Keratinocyte (primary cell): ENCODE measurements around the gene FABP1. TPM values are rescaled to one million over a fixed set of nuclear protein-coding genes. Genes with fewer than 3 reads are reported as not detected.

Experiments used
- DNase-seq: peaks from one replicate; pipeline ENCODE4 v3.0.0-alpha.2; 2011; ENCODE audit warnings: low read depth, missing footprints, low spot score
- FAIRE-seq: peaks from 2 replicates; lab custom pipeline; 2011; peaks lifted over from hg19 to GRCh38; lab: Jason Lieb, UNC
- H2AFZ ChIP-seq: 2 replicates; pipeline ENCODE4 v1.6.0; 2012; ENCODE audit warnings: low read length, control low read depth, inconsistent platforms; ENCODE audit not compliant: control insufficient read depth
- H3K27ac ChIP-seq: 2 replicates; pipeline ENCODE4 v1.5.1; 2011; ENCODE audit warnings: low read length; ENCODE audit not compliant: control insufficient read depth, insufficient read depth
- H3K27me3 ChIP-seq: 3 replicates; pipeline ENCODE4 v1.6.0; 2011; ENCODE audit warnings: low read length; ENCODE audit not compliant: control insufficient read depth, insufficient read depth; ENCODE audit errors: extremely low read depth
- H3K36me3 ChIP-seq, 2 experiments: 2 replicates in 1 of 2; 3 replicates in 1 of 2; pipeline ENCODE4 v1.5.1; 2011; ENCODE audit warnings: low read length in 2 of 2, mild to moderate bottlenecking in 1 of 2; ENCODE audit not compliant: control insufficient read depth in 2 of 2, insufficient read depth in 2 of 2; ENCODE audit errors: extremely low read depth in 1 of 2
- H3K4me1 ChIP-seq: 3 replicates; pipeline ENCODE4 v1.5.1; 2011; ENCODE audit warnings: low read length; ENCODE audit not compliant: control insufficient read depth, insufficient read depth; ENCODE audit errors: extremely low read depth
- H3K4me2 ChIP-seq: 3 replicates; pipeline ENCODE4 v1.6.0; 2011; ENCODE audit warnings: low read depth, low read length; ENCODE audit not compliant: control insufficient read depth, insufficient read depth; ENCODE audit errors: extremely low read depth
- H3K4me3 ChIP-seq, 3 experiments: fragments of 200-600 bp in 1 of 3; sonication (generic) in 1 of 3; 2 replicates in 2 of 3; 3 replicates in 1 of 3; pipeline ENCODE4 v1.5.1; 2011 to 2016; ENCODE audit warnings: low read length in 3 of 3, mild to moderate bottlenecking in 3 of 3, control low read depth in 2 of 3, inconsistent platforms in 1 of 3, low read depth in 1 of 3, mixed read lengths in 1 of 3, mixed run types in 1 of 3, moderate library complexity in 1 of 3; ENCODE audit not compliant: control insufficient read depth in 2 of 3, insufficient read depth in 2 of 3; ENCODE audit errors: extremely low read depth in 1 of 3
- H3K79me2 ChIP-seq: 2 replicates; pipeline ENCODE4 v1.6.0; 2012; ENCODE audit warnings: low read length; ENCODE audit not compliant: control insufficient read depth, insufficient read depth
- H3K9ac ChIP-seq: 3 replicates; pipeline ENCODE4 v1.6.0; 2011; ENCODE audit warnings: low read length; ENCODE audit not compliant: control insufficient read depth, insufficient read depth; ENCODE audit errors: extremely low read depth
- H3K9me1 ChIP-seq: 3 replicates; pipeline ENCODE4 v1.6.0; 2011; ENCODE audit warnings: low read length; ENCODE audit not compliant: control insufficient read depth, insufficient read depth; ENCODE audit errors: extremely low read depth
- H3K9me3 ChIP-seq: 2 replicates; pipeline ENCODE4 v1.5.1; 2012; ENCODE audit warnings: low read depth, low read length; ENCODE audit not compliant: control insufficient read depth
- H4K20me1 ChIP-seq: 3 replicates; pipeline ENCODE4 v1.6.0; 2011; ENCODE audit warnings: low read length; ENCODE audit not compliant: control insufficient read depth, insufficient read depth; ENCODE audit errors: extremely low read depth
- CTCF ChIP-seq, 3 experiments: IDR thresholded peaks in 1 of 3; conservative IDR thresholded peaks in 1 of 3; optimal IDR thresholded peaks in 1 of 3; 2 replicates in 2 of 3; 3 replicates in 1 of 3; pipeline versions ENCODE3 to v1.5.1; 2011; ENCODE audit warnings: low read length in 3 of 3, mild to moderate bottlenecking in 3 of 3, moderate library complexity in 2 of 3, control low read depth in 1 of 3, inconsistent platforms in 1 of 3; ENCODE audit not compliant: insufficient read depth in 2 of 3; ENCODE audit errors: extremely low read depth in 1 of 3
- EZH2 ChIP-seq: IDR thresholded peaks from one replicate; pipeline ENCODE4 v1.6.1; 2012; ENCODE audit warnings: inconsistent platforms, mild to moderate bottlenecking, low read length, moderate library complexity
- dilution Hi-C: fragments of 300-500 bp; cut with MboI; formaldehyde crosslinking; loops from one replicate; pipeline ENCODE4 v1.7.0; 2020; ENCODE audit warnings: low sequenced_read_pairs; ENCODE audit not compliant: extremely low pct_ligation_motif_present
- polyA plus RNA-seq, 5 experiments: library from polyadenylated mRNA; depleted of rRNA in 3 of 5; stranded (reverse) in 3 of 5; stranded (forward) in 1 of 5; unstranded in 1 of 5; fragments of >200 nt; gene quantifications; 1 replicate in 1 of 5; 2 replicates in 3 of 5; 3 replicates in 1 of 5; pipeline versions ENCODE4 v1.2.1 to v1.2.3, GENCODE V29; 2011 to 2012; ENCODE audit warnings: missing spikeins in 2 of 5, low read depth in 1 of 5, low replicate concordance in 1 of 5

Gene FABP1
- polyA plus RNA-seq, 1 donor (not counting 4 experiments of a cell fraction or from before 2014, with no cell fraction given) = not detected

DNA sequence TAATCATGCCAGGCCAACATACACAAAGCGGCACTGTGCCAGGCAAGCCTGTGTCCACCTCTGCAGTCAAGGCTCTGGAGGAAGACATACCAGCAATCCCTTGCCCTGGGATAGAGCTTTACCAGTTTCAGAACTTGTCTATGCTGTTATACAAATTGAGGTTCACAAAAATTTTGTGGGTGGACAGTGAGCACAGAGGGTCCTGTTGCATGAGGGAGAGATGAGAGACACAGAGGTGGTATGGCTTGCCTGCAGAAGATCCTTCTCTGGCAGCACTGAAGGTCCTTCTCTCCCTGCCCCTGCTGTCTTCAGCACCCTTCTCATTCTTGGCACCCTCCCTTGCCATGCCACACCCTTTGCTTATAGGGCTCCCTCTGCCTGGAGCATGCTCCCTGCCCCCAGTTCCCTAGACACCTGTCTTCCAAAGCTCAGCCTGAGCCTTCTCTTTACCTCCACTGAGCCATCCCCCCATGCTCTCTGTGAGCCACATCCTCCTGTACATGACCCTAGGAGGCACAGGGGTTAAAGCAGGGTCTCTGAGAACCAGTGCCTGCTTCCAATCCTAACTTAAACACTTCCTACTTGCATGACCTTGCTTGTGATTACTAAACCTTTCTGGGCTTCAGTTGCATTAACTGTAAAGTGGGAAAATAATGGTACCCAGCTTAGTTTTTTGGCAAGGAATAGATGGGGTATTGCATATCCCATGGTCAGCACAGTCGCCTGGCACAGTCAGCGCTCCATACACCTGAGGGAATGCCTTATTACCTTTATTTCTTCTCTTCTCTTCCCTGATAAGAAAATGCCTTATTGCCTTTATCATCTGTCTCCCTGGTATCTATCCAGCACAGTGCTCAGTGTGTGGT lies 857 bp downstream of the FABP1 start:
- DNase-seq = no peak
- TF ChIP-seq EZH2 (no peak), CTCF (optimal IDR thresholded peaks at IDR 0.05 in 1 of 3, IDR thresholded peaks at IDR 0.05 in 1 of 3, conservative IDR thresholded peaks at IDR 0.05 in 1 of 3; ENCODE audit: extremely low read depth in 1 of 3, insufficient read depth in 2 of 3, low read length in 3 of 3) (no peak)
- dilution Hi-C loops = no loop called here
- no peak overlapping the region for H3K9ac ChIP-seq
- FAIRE-seq = no peak
- no peaks in the 10 kb centered on the region for H3K36me3 ChIP-seq
- H3K4me3 ChIP-seq = no peak overlapping the region
- no peaks in the 10 kb centered on the region for H3K9me3 ChIP-seq
- no peaks in the 10 kb centered on the region for H3K4me1 ChIP-seq
- H3K9me1 ChIP-seq = no peaks in the 10 kb centered on the region
- H4K20me1 ChIP-seq = no peaks in the 10 kb centered on the region
- H3K27me3 ChIP-seq = peaks cover 3% of the 10 kb centered on the region
- H3K79me2 ChIP-seq = no peaks in the 10 kb centered on the region
- H3K27ac ChIP-seq = no peak overlapping the region
- H2AFZ ChIP-seq = no peak overlapping the region
- H3K4me2 ChIP-seq = no peak overlapping the region

GRCh38 chr2:88125924-88126771 lies 1.7 kb downstream of the FABP1 start:
- no peak for TF ChIP-seq EZH2
- no peak for TF ChIP-seq CTCF (optimal IDR thresholded peaks at IDR 0.05 in 1 of 3, IDR thresholded peaks at IDR 0.05 in 1 of 3, conservative IDR thresholded peaks at IDR 0.05 in 1 of 3; ENCODE audit: extremely low read depth in 1 of 3, insufficient read depth in 2 of 3, low read length in 3 of 3)
- Histone ChIP-seq H3K27me3 (peaks cover 3% of the 10 kb centered on the region), H3K79me2 (no peaks in the 10 kb centered on the region), H3K27ac (no peak overlapping the region), H2AFZ (no peak overlapping the region), H3K9me1 (no peaks in the 10 kb centered on the region), H3K4me3 (no peak overlapping the region), H3K4me1 (no peaks in the 10 kb centered on the region), H3K4me2 (no peak overlapping the region), H3K9ac (no peak overlapping the region), H3K9me3 (no peaks in the 10 kb centered on the region), H3K36me3 (no peaks in the 10 kb centered on the region), H4K20me1 (no peaks in the 10 kb centered on the region)
- FAIRE-seq = no peak
- dilution Hi-C loops = no loop called here
- DNase-seq = no peak
